HG03095 (cell line): Measurements from ENCODE around the gene C2CD4C.
"Not testable (repeated sequence)": the region's sequence is repeated elsewhere in the genome, so short reads cannot be mapped to it uniquely, and the experiment has no call there.

Experiments
- ATAC-seq: cut with Tn5 transposase; IDR thresholded peaks from one replicate; pipeline ENCODE4 v1.9.1; 2021; ENCODE audit warnings: moderate library complexity; ENCODE audit not compliant: unreplicated experiment

Gene C2CD4C

DNA sequence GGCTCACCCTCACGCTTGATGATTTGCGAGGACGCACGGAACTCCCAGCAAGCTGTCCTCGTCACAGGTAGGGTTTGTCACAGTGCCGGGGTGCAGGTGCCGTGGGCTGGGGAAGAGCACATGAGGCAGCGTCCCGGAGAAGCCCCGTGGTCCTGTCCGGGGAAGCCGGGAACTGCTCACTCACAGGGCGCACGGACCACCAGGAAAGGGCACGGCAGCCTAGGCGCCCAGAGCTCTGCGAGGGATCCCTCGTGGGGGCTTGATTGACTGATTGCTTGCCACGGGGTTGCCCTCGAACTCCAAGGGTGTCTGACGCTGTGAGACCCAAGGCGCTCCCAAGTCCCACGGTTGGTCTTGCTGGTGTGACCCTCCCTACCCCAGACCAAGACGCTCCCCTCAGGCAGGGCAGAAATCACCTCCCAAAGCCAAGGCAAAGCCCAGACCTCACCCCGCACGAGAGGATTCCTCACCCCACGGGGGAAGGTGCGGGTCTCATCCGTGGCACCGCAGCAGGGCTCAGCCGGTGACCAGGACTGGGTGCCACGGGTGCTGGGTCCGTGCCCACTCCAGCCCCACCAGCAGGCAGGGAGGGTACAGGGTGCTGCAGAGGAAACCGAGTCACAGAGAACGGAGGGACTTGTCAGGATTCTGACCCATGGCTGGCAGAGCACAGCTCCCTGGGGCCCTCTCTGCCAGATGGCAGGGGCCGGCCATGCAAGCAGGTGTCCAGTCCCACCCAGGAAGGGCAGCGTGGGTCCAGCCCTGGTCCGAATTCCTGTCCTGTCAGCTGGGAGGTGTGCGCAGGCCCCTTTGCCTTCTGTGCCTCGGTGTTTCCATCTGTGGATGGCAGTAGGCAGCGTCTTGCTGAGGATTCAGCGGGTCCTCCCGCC lies 7.7 kb downstream of the C2CD4C start:
- ATAC-seq, result no peak

DNA sequence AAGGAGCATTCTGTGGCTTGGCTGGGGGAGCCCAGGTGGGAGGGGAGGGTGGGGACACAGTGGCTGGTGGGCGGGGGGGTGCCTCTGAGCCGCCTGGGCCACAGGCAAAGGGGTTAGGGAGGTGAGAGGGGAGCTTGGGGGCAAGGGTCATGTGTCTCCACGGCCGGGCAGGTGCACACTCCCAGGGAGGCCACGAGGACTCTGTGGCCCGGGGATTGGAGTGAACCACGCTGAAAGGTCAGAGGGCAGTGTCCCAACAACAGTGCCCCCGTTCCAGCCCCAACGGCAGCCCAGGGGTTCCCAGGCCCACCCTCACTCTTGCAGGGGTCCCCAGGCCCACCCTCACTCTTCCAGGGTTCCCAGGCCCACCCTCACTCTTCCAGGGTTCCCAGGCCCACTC lies 9.6 kb downstream of the C2CD4C start:
- no peak for ATAC-seq

DNA sequence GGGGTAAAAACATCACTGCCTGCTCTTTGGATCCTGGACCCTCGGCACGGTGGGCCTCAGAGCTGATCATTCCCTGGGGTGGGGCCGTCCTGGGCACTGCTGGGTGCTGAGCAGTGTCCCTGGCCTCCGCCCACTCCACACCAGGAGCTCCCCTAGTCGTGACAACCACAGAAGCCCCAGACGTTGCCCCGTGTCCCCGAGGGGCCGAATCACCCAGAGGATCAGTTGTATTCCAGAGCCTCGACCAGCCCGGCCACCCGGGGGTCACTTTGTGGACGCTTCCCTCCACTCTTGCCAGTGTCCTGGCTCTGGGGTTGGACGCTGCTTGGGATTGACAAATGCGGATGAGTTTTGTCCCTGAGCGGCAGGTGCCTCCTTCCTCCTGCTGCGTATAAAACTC lies 10.2 kb downstream of the C2CD4C start:
- no peak for ATAC-seq

DNA sequence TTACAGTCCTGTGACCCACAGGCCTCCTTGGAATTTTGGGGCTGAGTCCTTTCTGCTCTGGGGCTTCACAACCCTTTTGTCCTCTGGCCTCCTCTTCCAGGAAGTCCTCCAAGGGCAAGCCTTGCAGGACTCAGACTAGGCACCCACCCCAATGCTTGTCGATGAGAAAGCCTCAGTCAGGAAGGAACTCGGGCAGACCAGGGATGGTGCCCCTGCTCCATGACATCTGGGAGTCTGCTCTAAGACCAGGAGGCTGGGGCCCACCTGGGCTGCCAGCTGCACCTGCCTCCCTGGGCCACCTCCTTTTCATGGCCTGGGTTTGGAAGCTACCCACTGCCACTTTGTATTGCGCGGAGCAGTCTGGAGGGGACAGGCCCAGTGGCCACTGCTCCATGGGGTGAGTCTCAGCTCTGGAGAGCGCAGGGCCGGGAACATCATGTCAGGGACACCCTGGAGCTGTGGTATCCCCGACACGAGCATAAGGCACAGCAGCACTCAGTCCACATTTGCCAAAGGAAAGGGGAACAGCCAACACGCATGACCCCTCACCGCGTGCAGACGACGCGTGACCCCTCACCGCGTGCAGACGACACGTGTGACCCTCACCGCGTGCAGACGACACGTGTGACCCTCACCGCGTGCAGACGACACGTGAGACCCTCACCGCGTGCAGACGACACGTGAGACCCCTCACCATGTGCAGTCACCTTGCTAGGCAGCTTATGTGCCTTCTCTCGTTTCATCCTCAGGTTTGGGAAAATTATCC lies 10.8 kb downstream of the C2CD4C start:
- no peak for ATAC-seq

DNA sequence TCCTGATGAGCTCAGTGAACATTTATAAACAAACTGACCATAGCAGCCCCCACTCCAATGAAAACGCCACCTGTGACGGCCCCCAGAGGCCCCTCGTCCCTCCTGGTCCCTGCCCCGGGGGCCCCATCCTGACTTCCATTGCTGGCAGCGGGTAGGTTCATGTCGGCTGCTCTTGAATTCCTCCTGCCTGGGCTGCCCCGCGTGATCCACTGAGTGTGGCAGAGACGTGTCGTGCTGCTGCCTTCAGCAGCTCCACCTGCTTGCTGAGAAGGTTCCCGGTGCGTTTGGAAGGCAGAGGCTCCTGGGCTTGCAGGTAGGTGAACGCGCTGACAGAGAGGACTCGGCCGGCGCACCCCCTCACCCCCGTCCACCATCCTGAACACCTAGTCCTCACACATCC lies 11.6 kb downstream of the C2CD4C start:
- ATAC-seq, result no peak

DNA sequence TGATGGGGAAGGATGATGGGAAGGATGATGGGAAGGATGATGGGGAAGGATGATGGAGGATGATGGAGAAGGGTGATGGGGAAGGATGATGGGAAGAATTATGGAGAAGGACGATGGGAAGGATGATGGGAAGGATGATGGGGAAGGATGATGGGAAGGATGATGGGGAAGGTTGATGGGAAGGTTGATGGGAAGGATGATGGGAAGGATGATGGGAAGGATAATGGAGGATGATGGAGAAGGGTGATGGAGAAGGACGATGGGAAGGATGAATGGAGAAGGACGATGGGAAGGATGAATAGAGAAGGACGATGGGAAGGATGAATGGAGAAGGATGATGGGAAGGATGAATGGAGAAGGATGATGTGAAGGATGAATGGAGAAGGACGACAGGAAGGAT lies 13.5 kb downstream of the C2CD4C start:
- ATAC-seq, result no peak

DNA sequence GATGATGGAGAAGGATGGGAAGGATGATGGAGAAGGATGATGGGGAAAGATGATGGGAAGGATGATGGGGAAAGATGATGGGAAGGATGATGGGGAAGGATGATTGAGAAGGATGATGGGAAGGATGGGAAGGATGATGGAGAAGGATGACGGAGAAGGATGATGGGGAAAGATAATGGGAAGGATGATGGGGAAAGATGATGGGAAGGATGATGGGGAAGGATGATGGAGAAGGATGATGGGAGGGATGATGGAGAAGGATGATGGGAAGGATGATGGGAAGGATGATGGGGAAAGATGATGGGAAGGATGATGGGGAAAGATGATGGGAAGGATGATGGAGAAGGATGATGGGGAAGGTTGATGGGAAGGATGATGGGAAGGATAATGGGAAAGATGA lies 14.1 kb downstream of the C2CD4C start:
- not testable (repeated sequence) for ATAC-seq

DNA sequence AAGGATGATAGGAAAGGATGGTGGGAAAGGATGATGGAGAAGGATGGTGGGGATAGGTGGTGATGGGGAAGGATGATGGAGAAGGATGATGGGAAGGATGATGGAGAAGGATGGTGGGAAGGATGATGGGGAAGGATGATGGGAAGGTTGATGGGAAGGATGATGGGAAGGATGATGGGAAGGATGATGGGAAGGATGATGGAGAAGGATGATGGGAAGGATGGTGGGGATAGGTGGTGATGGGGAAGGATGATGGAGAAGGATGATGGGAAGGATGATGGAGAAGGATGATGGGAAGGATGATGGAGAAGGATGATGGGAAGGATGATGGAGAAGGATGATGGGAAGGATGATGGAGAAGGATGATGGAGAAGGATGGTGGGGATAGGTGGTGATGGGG lies 15.4 kb downstream of the C2CD4C start:
- ATAC-seq, result not testable (repeated sequence)

DNA sequence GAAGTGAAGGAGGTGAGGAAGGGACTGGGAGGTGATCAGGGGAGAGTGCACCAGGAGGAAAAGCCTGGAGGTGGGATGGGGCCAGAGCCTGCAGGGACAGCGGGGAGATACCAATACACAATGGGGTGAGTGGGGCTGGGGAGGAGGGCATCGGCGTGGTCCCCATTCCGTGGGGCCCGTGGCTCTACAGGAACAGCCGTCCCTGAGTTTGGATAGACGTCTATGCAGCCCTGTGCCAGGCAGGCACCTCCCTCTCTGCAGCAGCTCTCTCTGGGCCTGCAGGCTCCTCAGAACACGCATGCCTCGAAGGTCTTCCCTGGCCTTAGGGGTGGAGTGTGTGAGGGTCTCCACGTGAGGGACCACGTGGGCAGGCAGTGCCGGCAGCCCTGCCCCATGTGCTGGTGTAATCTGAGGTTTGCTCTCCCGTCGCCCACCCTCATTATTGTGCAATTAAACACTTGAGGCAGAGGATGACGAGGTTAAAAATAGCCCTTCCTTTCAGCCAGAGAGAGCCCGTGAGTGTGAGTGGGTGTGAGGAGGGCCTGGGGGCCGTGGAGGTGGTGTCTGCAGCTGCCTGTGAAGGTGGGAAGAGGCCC lies 16.5 kb downstream of the C2CD4C start:
- ATAC-seq, result no peak

DNA sequence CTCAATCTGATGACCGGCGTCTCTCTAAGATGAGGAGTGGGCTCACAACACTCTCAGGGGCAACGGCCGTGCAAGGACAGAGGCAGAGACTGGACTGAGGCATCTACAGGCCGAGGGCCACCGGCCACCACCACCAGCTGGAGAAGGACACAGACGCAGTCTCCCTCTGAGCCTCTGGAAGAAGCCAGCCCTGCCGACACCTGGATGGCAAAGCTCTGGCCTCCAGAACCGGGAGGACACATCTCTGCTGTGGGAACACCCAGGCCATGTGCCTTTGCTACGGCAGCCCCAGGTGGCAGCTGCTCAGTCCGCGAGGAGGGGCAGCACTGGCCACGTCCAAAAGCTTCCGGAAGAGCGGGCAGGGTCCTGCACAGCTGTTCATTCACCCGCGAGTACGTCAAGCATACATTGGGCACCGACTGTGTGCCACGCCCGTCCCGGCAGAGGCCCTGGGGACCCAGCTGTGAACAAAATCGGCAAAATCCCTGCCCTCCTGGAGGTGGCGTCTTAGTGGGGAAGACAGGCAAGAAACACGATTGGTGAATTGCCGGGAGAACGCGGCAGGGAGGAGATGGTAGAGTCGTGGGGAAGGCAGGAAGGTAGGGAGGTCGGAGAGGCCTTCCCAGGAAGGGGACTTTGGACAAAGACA lies 17.1 kb downstream of the C2CD4C start:
- ATAC-seq, result no peak

DNA sequence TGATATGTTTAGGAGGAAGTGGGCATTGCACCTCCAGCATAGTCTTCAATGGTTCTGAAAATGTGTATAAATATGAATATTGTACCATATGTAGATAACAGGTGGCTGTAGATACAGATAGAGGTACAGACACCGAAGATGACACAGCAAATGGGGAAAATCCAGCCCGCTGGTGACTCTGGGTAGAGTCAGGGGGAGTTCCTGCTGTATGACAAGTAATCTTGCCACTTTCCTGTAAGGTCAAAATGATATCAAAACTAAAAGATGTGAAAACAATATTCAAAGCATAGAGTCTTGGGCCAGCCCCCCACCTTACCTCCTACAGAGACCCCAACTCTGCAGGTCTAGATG lies 17.8 kb downstream of the C2CD4C start:
- no peak for ATAC-seq

DNA sequence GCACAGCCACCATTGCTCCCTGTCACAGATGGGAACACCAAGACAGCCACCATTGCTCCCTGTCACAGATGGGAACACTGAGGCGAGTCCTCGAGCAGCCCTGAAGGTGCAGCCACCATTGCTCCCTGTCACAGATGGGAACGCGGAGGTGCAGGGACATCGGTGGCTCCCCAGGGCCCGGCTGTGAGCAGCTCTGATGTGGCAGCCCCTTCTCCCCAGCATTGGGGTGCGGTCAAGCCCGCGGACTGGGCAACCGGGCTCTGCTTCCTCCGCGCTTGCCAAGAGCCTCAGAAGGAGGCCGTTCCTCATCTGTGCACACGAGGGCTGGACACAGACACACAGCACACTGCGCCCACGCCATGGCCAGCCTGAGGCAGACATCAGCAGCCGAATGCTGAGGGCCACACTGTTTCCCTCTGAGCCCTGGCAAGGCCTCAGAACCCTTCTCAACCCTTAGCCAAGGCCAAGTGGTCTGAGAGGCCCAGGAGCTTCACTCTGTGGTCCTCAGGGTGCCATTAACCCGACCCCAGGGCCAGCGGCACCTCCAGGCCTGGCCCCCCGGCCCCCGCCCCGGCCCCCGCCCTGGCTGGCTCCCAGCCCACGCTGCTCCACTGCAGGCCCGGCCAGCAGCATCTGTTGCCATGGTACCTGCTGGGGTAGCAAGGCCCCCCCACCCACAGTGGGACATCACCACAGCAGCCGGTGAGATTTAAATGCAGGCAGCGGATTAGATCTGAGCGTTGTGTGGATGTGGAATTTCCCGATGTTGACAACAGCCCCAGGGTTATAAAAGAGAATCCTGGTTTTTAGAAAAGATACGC lies 18.4 kb downstream of the C2CD4C start:
- ATAC-seq, result no peak

DNA sequence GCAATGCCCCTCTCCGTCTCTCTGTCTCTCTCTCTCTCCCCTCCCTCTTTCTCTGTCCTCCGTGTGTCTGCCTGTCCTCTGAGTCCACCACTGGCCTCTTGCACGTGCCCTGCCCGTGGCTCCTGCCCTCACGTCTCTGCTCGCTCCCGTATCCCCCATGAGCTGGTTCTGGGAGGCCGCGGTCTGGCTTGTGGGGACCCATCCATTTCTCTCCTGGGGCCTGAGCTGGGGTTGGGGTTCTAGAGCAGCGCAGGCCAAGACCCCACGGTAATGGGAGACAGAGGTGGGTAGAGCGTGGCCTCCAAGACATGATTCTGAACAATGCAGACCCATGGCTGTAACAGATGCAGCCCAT lies 19.0 kb downstream of the C2CD4C start:
- no peak for ATAC-seq

DNA sequence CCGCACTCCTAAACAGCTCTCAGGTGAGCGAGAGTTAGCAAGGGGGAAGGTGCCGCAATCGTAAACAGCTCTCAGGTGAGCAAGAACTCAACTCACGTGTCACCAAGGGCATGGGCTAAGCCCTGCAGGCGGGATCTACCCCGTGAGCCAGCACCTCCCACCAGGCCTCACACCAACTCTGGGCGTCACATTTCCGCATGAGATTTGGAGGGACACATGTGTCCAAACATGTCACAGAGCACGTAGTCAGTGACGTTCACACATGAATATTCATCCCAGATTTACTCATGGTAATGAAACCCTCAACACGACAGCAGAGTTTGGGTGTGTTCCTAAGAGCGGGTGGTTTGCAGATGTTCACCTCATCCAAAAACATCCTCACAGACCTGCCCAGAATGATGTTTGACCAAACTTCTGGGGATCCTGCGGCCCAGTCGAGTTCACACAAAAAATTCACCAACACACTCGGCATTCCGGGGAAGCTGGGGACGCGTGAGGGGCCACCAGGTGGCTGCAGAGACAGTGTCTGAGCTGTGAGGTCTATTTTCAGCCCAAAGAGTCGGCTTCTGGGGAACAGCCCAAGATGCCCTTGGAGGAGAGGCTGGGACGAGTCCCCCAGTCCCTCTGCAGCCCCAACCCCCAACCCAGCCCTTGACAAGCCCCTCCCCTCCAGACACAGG lies 19.6 kb downstream of the C2CD4C start:
- ATAC-seq, result no peak

DNA sequence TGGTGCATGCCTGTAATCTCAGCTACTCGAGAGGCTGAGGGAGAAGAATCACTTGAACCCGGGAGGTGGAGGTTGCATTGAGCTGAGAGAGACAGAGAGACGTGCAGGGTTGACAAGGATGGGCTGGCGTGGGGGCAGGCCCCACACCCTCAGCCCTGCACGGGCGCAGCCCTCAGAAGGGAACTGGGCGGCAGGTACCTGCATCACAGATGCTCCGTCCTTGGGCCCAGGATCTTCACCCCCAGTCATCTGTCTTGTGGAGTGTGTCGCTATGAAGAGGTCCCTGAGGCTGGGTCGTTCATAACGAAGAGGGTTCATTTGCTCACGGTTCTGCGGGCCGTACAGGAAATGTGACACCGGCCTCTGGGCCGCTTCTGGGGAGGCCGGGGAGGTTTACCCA lies 20.3 kb downstream of the C2CD4C start:
- no peak for ATAC-seq

DNA sequence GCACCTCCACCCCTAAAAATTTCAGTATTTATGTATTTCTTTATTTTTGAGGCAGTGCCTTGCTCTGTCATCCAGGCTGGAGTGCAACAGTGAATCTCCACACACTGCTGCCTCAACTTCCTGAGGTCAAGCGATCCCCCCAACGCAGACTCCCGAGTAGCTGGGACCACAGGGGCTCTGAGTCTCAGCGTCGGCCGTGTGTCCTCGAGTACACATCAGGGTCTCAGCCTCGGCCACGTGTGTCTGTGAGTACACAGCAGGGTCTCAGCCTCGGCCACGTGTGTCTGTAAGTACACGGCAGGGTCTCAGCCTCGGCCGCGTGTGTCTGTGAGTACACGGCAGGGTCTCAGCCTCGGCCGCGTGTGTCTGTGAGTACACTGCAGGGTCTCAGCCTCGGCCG lies 21.2 kb downstream of the C2CD4C start:
- ATAC-seq, result no peak

DNA sequence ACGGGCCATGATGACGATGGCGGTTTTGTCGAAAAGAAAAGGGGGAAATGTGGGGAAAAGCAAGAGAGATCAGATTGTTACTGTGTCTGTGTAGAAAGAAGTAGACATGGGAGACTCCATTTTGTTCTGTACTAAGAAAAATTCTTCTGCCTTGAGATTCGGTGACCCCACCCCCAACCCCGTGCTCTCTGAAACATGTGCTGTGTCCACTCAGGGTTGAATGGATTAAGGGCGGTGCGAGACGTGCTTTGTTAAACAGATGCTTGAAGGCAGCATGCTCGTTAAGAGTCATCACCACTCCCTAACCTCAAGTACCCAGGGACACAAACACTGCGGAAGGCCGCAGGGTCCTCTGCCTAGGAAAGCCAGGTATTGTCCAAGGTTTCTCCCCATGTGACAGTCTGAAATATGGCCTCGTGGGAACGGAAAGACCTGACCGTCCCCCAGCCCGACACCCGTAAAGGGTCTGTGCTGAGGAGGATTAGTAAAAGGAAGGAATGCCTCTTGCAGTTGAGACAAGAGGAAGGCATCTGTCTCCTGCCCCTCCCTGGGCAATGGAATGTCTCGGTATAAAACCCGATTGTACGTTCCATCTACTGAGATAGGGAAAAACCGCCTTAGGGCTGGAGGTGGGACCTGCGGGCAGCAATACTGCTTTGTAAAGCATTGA lies 22.2 kb downstream of the C2CD4C start:
- not testable (repeated sequence) for ATAC-seq

DNA sequence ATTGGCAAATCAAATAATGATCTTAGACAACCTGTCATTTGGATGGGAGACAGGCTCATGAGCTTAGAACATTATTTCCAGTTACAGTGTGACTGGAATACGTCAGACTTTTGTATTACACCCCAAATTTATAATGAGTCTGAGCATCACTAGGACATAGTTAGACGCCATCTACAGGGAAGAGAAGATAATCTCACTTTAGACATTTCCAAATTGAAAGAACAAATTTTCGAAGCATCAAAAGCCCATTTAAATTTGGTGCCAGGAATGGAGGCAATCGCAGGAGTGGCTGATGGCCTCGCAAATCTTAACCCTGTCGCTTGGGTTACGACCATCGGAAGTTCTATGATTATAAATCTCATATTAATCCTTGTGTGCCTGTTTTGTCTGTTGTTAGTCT lies 22.8 kb downstream of the C2CD4C start:
- ATAC-seq, result not testable (repeated sequence)

DNA sequence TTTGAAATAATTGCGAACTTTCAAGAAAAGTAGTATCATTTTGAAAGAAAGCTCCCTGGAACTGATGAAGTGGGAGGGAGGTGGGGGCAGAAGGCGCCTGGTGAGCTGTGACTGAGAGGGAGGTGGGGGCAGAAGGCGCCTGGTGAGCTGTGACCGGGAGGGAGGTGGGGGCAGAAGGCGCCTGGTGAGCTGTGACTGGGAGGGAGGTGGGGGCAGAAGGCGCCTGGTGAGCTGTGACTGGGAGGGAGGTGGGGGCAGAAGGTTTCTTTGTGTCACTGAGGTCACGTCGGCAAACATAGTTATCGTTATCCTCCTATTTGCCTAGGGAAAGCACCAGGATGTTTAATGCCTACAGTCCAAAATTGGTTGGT lies 24.2 kb downstream of the C2CD4C start:
- ATAC-seq, result no peak
